ENCODE results near the gene LOXHD1. TPM values are rescaled to one million over a fixed set of nuclear protein-coding genes. Genes with fewer than 3 reads are reported as not detected.

Gene LOXHD1
- total RNA-seq, 1 donor from 2014 or later, result not detected

DNA sequence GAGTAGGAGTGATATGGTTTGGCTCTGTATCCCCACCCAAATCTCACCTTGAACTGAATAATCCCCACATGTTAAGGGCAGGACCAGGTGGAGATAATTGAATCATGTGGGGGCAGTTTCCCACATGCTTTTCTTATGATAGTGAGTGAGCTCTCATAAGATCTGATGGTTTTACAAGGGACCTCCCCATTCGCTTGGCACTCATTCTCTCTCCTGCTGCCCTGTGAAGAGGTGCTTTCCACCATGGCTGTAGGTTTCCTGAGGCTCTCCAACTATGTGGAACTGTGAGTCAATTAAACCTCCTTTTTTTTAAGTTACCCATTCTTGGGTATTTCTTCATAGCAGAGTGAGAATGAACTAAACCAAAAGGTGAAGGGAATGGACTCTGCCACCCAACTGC lies 207.5 kb downstream of the LOXHD1 start:
- no peak for DNase-seq (ENCODE audit: low read depth)
- no peak overlapping the region for H3K4me3 ChIP-seq (ENCODE audit: low read depth, low read length)
- TF ChIP-seq, protein P1, sequence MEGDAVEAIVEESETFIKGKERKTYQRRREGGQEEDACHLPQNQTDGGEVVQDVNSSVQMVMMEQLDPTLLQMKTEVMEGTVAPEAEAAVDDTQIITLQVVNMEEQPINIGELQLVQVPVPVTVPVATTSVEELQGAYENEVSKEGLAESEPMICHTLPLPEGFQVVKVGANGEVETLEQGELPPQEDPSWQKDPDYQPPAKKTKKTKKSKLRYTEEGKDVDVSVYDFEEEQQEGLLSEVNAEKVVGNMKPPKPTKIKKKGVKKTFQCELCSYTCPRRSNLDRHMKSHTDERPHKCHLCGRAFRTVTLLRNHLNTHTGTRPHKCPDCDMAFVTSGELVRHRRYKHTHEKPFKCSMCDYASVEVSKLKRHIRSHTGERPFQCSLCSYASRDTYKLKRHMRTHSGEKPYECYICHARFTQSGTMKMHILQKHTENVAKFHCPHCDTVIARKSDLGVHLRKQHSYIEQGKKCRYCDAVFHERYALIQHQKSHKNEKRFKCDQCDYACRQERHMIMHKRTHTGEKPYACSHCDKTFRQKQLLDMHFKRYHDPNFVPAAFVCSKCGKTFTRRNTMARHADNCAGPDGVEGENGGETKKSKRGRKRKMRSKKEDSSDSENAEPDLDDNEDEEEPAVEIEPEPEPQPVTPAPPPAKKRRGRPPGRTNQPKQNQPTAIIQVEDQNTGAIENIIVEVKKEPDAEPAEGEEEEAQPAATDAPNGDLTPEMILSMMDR (conservative IDR thresholded peaks at IDR 0.05; ENCODE audit: low read depth, low read length), result no peak

DNA sequence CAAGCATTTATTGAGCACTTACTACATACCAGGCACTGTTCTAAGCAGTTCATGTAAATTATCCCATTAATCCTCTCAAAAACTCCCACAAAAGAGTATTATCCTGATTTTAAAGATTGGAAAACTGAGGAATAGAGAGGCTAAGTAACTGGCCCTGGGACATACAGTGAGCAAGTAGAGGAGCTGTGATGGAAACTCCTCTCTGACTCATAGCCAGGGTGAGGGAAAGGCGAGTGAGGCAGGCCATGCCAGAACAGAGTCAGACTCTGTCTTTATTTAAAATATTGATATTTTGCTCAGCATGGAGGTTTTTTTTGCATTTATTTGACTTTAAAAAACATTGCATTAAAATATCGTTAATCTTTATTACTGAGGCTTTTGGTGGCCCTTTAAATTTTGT lies 208.0 kb downstream of the LOXHD1 start:
- no peak for DNase-seq (ENCODE audit: low read depth)
- no peak overlapping the region for H3K4me3 ChIP-seq (ENCODE audit: low read depth, low read length)
- TF ChIP-seq, protein P1 (conservative IDR thresholded peaks at IDR 0.05; ENCODE audit: low read depth, low read length), result no peak

DNA sequence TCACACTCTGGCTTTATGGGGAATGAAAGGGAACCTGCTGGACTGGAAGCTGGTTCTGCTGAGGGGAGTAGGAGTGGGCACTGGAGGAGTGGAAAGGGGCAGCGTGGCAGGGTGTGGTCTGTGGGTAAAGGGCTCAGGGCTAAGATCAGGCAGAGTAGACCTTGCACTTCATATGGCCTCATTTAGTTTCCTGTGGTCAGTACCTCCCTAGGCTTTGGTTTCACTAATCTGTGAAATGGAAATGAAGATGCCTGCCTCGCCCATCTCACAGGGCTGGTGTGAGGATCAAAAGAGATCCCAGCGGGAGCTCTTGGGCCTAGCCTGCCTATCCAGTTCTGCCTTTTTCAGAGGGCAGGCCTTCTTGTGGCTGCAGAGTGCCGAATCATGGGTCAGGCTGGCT lies 208.7 kb downstream of the LOXHD1 start:
- no peak for DNase-seq (ENCODE audit: low read depth)
- H3K4me3 ChIP-seq (ENCODE audit: low read depth, low read length), result no peak overlapping the region
- TF ChIP-seq, protein P1 (conservative IDR thresholded peaks at IDR 0.05; ENCODE audit: low read depth, low read length), result no peak

DNA sequence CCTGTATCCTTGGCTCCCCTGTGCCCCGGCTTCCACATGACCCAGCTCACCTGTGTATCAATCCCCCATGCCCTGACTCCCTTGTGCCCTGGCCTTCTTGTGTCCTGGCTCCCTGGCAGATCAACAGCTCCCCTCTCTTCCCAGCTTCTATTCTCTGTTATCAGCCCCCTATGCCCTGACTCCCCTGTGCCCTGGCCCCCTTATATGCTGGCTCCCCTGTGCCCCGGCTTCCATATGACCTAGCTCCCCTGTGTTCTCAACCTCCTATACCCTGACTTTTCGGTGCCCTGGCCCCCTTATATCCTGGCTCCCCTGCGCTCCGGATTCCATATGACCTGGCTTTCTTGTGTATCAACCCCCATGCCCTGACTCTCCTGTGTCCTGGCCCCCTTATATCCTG lies 209.2 kb downstream of the LOXHD1 start:
- no peak for DNase-seq (ENCODE audit: low read depth)
- no peak overlapping the region for H3K4me3 ChIP-seq (ENCODE audit: low read depth, low read length)
- TF ChIP-seq, protein P1 (conservative IDR thresholded peaks at IDR 0.05; ENCODE audit: low read depth, low read length), result no peak

DNA sequence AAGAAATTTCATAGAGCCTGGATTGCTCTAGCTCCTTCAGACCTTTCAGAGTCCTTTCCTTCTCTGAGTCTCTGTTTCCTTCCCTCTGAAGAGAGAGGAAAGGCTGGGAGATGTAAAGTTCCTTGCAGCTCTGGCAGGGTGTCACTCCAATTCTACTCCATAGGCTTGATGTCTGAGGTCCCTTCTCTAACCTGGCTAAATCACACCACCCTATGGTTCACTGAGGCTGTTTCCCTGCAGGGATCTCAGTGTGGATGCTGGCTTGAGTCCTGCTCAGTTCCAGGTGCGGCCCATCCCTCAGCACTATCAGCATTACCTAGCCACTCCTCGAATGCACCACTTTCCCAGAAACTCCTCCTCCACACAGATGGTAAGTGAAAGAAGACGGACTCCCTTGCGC lies 209.7 kb downstream of the LOXHD1 start:
- no peak overlapping the region for H3K4me3 ChIP-seq (ENCODE audit: low read depth, low read length)
- no peak for DNase-seq (ENCODE audit: low read depth)
- TF ChIP-seq, protein P1 (conservative IDR thresholded peaks at IDR 0.05; ENCODE audit: low read depth, low read length), result no peak

DNA sequence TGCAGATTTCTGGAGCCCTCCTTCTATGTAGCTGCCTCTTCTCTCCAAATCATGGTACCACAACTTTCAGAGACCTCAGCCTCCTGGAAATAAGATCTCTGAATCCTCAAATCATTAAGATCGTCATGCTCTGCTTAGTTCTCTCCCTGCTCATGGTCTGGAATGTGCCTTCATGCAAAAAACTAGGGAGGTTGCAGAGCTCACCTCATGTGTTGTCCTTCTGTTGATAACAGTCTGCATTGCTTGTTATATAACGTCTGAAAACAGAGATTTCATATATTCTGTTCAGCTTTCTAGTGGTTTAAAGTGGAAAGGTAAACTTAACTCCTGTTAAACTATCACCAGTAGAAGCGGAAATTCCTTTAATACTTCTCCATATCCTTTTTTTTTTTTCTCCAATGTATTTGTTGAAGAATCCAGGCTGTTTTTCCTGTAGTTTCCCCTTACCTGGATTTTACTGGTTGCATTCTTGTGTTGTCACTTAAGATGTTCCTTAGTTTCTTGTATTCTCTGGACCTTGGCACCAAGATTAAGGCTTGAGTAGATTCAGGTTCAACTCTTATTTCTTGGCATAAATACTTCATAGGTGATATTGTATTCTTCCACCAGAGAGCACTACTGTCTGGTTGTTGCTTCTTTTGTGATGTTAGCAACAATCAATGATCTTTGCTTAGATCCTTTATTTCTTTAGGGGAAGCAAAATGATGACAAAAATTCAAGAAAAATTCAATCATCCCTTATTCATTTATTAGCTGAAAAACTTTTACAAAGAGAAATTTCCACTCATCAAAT lies 211.3 kb downstream of the LOXHD1 start:
- no peak for DNase-seq (ENCODE audit: low read depth)
- H3K4me3 ChIP-seq (ENCODE audit: low read depth, low read length), result no peak overlapping the region
- TF ChIP-seq, protein P1 (conservative IDR thresholded peaks at IDR 0.05; ENCODE audit: low read depth, low read length), result peak; percentile 36

DNA sequence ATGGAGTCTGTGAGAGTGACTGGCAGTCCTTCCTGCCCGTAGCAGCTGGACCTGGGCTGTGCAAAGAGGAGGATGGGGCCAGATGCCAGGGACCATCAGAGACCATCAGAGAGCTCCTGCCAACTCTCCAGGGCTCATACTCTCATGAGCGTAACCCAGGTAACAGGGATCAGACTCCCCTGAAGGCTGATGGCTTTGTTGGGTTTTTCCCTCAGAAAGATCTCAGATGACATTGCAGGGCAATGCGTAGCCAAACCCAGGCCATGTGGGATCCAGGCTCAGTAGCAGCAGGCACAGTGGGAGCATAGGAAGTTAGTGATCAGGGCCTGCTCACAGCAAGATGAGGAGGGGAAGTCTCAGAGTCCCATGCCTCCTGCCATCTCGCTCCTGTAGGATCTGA lies 218.0 kb downstream of the LOXHD1 start:
- TF ChIP-seq, protein P1 (conservative IDR thresholded peaks at IDR 0.05; ENCODE audit: low read depth, low read length), result no peak
- H3K4me3 ChIP-seq (ENCODE audit: low read depth, low read length), result no peak overlapping the region
- no peak for DNase-seq (ENCODE audit: low read depth)
